Measurements from ENCODE around the gene RRP8.

Gene RRP8

DNA sequence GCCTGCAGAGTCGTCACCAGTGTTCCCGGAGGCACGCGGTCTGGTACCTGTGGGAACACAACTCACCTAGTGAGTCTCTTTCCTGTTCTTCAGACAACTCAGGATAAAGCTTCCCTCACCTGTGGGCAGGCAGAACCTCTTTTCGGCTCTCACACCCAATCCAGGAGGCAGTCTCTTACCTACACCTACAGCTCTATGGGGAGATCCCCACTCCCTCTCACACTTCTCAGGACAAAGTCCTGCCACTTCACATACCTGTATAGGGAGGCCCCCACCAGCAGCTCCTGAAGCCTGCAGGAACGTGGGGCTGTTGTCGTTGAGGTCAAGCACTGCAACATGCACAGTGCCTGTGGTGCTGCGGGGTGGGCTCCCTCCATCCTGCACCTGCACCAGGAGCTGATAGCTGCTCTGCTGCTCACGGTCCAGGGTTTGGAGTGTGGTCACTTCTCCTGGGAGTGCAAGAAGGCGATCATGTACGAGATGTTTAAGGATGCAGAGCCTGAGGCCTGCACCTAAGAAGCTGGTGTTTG is 28.0 kb upstream of the RRP8 start:
- TF ChIP-seq, protein P1, sequence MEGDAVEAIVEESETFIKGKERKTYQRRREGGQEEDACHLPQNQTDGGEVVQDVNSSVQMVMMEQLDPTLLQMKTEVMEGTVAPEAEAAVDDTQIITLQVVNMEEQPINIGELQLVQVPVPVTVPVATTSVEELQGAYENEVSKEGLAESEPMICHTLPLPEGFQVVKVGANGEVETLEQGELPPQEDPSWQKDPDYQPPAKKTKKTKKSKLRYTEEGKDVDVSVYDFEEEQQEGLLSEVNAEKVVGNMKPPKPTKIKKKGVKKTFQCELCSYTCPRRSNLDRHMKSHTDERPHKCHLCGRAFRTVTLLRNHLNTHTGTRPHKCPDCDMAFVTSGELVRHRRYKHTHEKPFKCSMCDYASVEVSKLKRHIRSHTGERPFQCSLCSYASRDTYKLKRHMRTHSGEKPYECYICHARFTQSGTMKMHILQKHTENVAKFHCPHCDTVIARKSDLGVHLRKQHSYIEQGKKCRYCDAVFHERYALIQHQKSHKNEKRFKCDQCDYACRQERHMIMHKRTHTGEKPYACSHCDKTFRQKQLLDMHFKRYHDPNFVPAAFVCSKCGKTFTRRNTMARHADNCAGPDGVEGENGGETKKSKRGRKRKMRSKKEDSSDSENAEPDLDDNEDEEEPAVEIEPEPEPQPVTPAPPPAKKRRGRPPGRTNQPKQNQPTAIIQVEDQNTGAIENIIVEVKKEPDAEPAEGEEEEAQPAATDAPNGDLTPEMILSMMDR (IDR thresholded peaks at IDR 0.05) = no peak

DNA sequence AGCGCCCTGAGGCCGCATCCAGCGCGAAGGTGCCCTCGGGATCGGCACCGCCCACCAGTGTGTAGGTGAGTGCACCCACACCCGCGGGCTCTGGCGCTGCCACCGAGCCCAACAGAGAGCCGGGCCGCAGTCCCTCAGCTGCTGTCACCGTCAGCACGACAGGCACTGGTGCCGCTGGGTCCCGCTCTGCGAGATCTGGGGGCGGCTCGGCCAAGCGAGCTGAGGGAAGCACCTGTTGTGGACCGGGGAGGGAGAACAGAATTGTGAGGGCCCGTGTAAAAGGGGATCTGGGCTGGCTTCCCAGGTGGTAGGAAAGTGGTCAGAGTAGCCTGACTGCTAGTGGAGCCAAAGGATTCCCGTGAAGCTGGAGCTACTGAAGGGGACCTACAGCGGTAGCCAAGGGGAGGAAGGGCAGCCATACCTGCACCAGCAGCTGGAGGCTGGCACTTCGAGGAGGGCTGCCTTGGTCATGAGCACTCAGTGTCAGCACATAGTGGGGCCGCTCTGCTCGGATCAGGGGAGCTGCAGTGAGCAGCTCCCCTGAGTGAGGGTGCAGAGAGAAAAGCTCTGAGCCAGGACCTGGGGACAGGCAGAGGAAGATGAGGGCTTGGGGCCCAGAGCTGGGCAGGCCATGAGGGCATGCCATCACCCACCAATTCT is 27.3 kb upstream of the RRP8 start:
- TF ChIP-seq, protein P1 (IDR thresholded peaks at IDR 0.05) = no peak

DNA sequence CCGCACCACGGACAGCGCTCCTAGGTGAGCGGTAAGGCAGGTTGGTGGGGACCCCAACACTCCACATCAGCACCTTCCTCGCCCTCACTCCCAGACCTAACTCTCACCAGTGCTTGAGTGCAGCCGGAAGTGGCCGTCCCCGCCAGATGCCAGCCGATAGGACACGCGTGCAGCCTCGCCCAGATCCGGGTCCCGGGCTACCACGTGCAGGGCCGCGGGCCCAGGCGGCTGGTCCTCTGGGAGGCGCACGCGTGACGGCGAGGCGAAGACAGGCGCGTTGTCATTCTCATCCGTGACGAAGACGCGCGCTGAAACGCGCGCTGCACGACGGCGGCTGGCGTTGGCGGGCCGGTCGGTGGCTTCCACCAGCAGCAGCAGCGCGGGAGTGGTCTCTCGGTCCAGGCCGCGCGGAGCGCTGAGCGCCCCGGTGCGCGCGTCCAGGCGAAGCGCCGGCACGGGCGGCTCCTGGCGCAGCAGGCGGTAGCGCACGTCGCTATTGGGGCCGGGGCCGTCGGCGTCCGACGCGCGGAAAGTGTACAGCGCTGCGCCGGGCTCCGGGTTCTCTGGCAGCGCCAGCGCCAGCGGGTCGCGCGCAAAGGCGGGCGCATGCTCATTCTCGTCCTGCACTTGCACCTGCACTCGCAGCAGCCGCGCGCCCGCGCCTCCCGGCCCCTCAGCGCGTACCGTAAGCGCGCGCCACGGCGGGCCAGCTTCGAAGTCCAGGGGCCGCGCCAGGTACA is 26.6 kb upstream of the RRP8 start:
- TF ChIP-seq, protein P1 (IDR thresholded peaks at IDR 0.05) = no peak

GRCh38 chr11:6629573-6629891 is 26.1 kb upstream of the RRP8 start:
- TF ChIP-seq, protein P1 (IDR thresholded peaks at IDR 0.05) = no peak

GRCh38 chr11:6628526-6628925 is 25.1 kb upstream of the RRP8 start:
- TF ChIP-seq, protein P1 (IDR thresholded peaks at IDR 0.05) = no peak

DNA sequence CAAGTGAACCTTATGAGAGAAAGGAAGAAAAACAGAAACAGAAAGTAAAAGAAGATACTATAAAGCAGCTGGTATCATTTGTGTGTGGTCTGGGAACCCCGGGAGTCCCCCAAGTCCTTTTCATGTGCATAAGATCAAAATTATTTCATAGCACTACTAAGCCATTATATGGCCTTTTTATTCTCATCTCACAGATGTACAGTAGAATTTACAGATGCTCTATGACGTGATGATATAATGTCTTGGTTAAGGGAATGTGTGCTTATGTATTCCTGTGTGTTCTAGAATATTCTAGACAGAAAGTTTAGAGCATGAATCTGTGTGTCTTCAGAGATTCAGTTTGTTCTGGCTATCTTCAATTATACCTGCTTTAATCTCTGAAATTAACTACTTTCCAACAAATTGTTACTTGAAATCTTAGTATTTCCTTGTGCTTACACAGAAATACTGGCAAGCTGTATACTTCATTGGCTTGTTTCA is 24.4 kb upstream of the RRP8 start:
- TF ChIP-seq, protein P1 (IDR thresholded peaks at IDR 0.05) = no peak

GRCh38 chr11:6626971-6627761 is 23.8 kb upstream of the RRP8 start:
- TF ChIP-seq, protein P1 (IDR thresholded peaks at IDR 0.05) = no peak
